ENCODE measurements around the gene PRPS1L1.

The PRPS1L1 gene

DNA sequence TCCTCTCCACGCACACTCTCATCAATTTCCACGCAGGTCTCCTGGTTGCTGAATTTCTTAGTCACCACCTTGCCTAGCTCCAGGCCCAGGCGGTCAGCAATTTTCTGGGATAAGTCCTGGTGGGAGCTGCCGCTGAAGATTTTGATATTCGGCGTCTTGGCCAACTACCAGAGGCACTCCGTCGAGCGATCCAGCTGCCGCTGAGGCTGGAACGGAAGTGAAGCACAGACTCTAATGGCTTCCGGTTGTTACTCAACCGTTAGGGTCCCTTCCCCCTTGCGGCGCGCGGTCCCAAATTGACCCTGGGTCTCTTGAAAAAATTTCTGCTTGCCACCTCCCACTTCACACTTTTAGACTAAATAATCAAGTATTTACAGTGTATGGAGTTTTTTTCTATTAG, at the start of gene PRPS1L1:
Gene PRPS1L1 (minus strand): TSS at position 219 of the 400 bp plus-strand sequence.
- DNase-seq = no peak

GRCh38 chr7:18076461-18076860, 48.8 kb upstream of the PRPS1L1 start:
- no peak for DNase-seq

DNA sequence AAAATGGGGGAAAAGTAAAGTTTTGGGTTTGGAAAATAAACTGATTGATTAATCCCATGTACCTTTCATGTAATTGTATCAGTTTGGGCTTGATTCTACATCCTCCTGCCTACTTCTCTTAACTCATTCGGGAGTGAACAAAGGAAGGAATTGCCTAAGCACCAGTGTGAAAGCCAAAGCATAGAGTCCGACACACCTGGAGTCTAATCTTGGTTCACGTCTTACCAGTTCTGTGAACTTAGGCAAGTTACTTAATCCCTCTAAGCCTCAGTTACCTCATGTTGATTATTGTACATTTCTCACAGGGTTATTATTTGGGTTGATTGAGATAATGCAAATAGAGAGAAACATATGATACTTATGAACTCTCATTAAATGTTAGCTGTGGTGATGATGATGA, 41.1 kb upstream of the PRPS1L1 start:
- DNase-seq = no peak

DNA sequence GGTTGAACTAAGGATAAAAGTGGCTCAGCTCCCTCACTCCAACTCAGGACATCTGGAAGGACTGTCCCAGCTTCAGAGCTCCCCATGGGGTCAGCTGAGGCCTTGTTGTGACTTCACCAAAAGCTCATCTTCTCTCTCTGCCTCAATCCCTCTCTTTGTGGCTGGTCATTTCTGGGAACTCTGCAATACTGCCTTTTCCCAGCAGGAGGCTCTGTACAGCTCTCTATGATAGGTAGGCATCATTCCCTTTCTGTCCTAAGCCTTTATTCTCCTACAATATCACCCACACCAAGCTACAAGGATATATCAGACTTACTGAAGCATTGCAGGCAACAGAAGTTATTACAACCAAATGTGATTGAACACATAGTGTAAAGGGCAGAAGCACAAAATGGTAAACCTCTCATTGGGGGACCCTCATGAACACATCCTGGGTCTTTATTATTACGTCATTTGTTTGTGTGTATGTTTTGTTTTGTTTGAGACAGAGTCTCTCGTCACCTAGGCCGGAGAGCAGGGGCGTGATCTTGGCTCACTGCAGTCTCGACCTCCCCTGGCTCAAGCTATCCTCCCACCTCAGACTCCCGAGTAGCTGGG, 36.7 kb upstream of the PRPS1L1 start:
- no peak for DNase-seq

- no peak for DNase-seq
Measured at GRCh38 chr7:18063149-18063901, 35.7 kb upstream of the PRPS1L1 start.

DNA sequence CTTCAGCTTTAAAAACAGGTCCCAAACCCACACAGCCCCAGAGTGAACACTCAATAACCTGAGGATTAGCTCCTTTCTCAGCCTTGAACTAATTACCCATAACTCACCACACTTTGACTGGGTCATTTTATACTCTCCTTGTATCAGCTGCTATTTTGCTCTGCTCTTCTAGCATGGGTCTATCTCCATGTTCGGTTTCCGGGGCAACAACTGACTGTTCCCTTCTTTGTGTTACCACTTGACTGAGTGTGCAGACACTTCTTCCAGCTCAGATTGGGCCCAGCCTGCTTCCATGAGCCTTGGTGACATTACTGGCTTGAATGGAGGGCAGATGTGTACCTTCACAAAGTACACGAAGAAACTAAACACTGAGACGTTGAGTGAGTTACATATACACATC, 31.5 kb upstream of the PRPS1L1 start:
- DNase-seq = no peak

DNA sequence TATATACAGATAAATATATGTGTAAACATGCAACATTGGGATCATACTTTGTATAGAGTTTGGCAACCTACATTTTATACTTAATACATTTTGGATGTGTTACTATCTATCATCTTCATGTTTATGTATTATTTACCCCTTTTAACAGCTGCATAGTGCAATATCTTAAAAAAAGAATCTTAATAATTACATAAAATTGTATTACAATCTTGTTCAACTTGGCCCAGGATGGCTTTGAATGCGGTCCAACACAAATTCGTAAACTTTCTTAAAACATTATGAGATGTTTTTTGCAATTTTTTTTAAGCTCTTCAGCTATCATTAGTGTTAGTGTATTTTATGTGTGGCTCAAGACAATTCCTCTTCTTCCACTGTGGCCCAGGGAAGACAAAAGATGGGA, 26.3 kb upstream of the PRPS1L1 start:
- no peak for DNase-seq

DNA sequence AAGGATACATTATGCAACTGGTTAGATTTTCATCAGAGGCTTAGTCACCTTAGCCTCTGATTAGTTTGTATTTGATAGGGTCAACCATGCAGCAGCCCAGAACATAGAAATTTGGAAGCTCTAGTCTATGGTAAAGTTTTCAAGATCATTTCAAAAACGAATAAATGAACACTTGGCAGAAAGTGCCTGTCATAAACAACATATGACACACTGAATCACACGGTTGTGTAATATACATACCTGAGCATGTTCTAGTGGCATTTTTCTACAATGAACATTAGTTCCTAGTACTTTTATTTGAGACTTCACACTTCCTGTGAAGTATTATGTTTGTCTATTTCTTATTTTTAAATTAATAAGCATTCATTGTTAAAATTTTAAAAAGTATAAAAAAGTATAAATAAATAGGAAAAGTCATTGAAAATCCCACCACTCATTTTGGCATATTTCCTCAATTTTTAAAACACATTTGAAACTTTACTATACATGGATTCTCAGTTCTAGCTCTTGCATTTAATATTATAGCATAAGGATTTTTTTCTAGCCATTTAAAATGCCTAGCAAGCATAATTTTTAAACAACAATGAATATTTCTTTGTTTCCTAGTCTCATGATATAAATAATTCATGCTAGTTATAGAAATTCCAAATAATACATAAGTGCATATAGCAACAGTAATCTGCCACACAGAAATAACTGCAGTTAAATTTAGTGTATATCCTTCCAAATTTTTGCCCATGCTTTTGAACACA, 25.7 kb upstream of the PRPS1L1 start:
- DNase-seq = no peak

DNA sequence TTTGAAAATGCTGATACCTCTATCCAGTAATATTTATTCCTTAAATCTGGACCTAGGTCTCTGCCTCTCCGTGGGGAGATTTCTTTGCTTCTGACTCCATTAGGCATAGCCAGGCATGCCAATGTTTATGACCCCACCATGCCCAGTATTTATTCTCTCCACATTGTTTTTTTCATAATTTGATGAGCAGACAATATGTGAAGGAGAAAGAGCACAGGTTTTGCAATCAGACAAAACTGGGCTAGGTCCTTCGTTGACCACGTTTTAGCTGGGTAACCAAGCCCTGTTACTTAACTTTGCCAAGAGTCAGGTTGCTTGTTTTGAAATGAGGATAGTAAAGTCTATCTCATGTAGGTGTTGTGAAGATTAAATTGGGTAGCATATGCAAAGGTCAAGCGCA, 21.6 kb upstream of the PRPS1L1 start:
- DNase-seq = no peak

- no peak for DNase-seq
Measured at GRCh38 chr7:18046601-18047000, 19.0 kb upstream of the PRPS1L1 start.

GRCh38 chr7:18045171-18045570, 17.5 kb upstream of the PRPS1L1 start:
- no peak for DNase-seq

GRCh38 chr7:18041191-18041590, 13.5 kb upstream of the PRPS1L1 start:
- DNase-seq = no peak

- no peak for DNase-seq
Measured at GRCh38 chr7:18040196-18040595, 12.6 kb upstream of the PRPS1L1 start.

DNA sequence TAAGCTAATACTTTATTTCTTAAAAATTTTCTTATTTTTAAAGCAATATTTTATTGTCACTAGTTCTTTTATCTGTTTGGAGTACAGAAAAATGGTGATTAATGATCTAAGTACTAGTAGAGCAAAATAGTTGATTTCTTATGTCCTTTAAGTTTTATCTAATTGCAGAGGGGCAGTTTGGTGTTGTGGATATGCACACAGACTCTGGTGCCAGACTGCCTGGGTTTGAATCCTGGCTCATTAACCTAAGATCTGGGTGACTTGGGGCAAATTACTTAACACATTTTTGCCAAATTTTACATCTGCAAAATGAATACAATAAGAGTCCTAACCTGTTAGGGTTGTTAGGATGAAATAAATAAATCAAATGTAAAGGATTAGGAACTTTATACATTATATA, 10.7 kb upstream of the PRPS1L1 start:
- no peak for DNase-seq

GRCh38 chr7:18037609-18038008, 10.0 kb upstream of the PRPS1L1 start:
- DNase-seq = no peak

GRCh38 chr7:18036783-18037182, 9.1 kb upstream of the PRPS1L1 start:
- DNase-seq = no peak

DNA sequence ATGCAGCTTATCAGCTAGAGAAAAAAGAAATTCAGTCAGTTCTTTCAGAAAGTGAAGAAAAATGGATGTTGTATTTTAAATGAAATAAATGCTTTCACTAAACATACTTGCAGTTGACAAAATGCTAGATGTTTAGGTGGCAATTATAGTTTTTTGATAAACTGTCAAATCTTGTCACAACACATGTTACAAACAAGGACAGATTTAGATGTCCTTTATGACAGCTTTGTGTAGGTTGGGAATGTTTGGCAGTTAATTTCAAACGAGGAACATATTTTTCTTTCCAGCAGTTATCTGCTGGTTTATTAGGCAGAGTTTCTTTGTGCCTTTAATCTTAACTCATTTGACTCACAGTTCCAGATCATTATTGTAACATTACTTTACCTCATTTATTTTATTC, 3.1 kb upstream of the PRPS1L1 start:
- no peak for DNase-seq

- no peak for DNase-seq
Measured at GRCh38 chr7:18020138-18020715, 7.4 kb downstream of the PRPS1L1 start.

- DNase-seq = no peak
Measured at GRCh38 chr7:18019555-18019954, 8.1 kb downstream of the PRPS1L1 start.

GRCh38 chr7:18018296-18019215, 9.1 kb downstream of the PRPS1L1 start:
- no peak for DNase-seq

DNA sequence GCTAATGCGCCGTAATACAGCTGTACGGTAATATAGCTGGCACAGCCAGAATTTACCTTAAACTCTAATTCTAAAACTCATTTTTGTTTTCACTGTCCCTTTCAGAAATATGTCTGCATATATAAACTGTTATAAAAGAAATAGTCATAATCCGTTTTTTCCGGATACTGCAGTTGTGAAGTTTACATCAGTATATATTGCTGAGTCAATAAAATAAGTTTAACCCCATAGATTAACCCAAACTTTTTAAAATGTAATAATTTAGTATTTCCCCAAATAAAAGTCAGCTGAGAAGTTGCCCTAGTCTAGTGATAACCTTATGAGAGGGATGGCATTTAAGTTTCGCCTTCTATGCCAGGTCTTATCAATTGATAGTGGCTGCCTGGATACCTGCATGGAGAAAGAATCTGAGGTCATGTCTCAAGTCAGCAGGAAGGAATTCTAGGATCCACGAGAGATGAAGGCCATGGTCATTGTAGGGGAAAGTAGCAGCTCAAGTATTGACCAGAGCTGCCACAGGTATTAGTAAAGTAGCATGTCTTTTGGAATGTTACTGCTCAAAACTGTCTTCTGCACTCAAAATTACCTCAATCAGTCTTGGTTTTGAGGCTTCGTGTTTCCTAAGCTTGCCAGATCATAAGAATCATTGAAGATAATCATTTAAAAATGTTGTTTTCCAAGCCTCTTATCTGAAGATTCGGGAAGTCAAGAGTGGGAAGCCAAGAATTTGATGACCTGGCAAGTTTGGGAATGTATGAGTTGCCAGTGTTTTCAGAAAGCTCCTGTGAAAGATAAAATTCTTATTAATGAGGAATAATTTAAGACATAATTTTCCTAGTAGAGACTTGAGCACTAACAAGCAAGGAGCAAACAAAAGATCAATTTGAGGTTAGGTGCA, 10.8 kb downstream of the PRPS1L1 start:
- no peak for DNase-seq

GRCh38 chr7:18013936-18014335, 13.7 kb downstream of the PRPS1L1 start:
- no peak for DNase-seq
